ENCODE data around the gene CHST5. TPM values are rescaled to one million over a fixed set of nuclear protein-coding genes. Genes with fewer than 3 reads are reported as not detected.
"Not testable (repeated sequence)": the region's sequence is repeated elsewhere in the genome, so short reads cannot be mapped to it uniquely, and the experiment has no call there.

Gene CHST5
- total RNA-seq, 1 donor from 2014 or later = 1.5 TPM

DNA sequence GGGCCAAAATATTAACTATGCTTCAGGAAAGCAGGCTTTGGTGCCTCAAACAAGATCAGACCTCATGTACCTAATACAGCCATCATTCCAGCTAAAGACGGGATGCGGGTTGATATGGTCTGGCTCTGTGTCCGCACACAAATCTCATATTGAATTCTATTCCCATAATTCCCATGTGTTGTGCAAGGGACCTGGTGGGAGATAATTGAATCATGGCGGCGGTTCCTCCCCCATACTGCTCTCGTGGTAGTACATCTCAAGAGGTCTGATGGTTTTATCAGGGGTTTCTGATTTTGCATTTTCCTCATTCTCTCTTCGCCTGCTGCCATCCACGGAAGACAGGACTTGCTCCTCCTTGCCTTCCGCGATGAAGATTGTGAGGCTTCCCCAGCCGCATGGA is 21.6 kb downstream of the CHST5 start:
- H3K4me3 Mint-ChIP-seq = peak overlapping the region; percentile 86
- H3K4me1 Mint-ChIP-seq = peaks cover 19% of the 10 kb centered on the region
- H3K36me3 Mint-ChIP-seq (ENCODE audit: low read depth) = no peaks in the 10 kb centered on the region
- H3K27me3 Mint-ChIP-seq (ENCODE audit: low read depth) = no peaks in the 10 kb centered on the region
- no peak for DNase-seq (ENCODE audit: low read depth, low spot score)
- no peaks in the 10 kb centered on the region for H3K9me3 Mint-ChIP-seq
- TF ChIP-seq, protein P1, sequence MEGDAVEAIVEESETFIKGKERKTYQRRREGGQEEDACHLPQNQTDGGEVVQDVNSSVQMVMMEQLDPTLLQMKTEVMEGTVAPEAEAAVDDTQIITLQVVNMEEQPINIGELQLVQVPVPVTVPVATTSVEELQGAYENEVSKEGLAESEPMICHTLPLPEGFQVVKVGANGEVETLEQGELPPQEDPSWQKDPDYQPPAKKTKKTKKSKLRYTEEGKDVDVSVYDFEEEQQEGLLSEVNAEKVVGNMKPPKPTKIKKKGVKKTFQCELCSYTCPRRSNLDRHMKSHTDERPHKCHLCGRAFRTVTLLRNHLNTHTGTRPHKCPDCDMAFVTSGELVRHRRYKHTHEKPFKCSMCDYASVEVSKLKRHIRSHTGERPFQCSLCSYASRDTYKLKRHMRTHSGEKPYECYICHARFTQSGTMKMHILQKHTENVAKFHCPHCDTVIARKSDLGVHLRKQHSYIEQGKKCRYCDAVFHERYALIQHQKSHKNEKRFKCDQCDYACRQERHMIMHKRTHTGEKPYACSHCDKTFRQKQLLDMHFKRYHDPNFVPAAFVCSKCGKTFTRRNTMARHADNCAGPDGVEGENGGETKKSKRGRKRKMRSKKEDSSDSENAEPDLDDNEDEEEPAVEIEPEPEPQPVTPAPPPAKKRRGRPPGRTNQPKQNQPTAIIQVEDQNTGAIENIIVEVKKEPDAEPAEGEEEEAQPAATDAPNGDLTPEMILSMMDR (conservative IDR thresholded peaks at IDR 0.05) = no peak
- no peak overlapping the region for H3K27ac Mint-ChIP-seq (ENCODE audit: unreplicated experiment)

DNA sequence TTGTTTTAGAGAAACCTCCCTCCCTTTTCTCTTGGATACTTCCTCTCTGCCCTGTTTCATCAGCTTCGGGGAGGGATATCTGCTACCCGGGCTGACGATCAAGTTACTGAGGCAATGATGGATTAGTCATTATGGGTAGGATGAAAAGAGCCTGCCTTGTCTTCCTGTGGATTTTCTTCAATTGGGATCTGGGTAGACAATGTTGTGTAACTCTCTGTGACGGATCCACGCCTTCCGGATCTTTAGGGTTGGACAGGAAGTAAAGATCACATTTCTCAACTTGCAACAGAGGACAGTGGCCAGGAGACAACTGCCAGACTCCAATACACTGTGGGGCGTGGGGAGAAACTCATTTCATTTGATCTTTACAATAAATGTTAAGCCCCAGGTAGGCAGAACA is 29.3 kb downstream of the CHST5 start:
- no peak overlapping the region for H3K27ac Mint-ChIP-seq (ENCODE audit: unreplicated experiment)

DNA sequence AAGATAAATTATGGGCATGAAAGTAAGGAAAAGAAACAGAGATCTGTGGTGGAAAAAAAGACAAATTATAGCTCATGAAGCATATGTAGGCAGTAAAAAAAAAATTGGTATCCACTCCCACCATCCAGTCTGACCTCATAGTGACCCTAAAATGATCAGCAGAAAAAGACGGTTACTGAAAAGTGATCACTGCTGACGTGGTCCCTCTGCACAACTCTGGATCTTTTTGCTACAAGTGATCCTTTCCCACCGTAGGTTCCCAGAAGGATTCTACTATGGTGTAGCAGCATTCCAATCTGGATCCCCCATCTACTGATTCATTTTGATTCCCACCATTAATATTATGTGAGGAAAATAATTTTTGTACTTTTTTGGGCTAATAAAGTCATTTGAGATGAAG is 29.8 kb downstream of the CHST5 start:
- no peak overlapping the region for H3K27ac Mint-ChIP-seq (ENCODE audit: unreplicated experiment)
- H3K27me3 Mint-ChIP-seq (ENCODE audit: low read depth) = no peaks in the 10 kb centered on the region
- TF ChIP-seq, protein P1 (conservative IDR thresholded peaks at IDR 0.05) = no peak
- no peaks in the 10 kb centered on the region for H3K36me3 Mint-ChIP-seq (ENCODE audit: low read depth)
- H3K9me3 Mint-ChIP-seq = no peaks in the 10 kb centered on the region
- no peak for DNase-seq (ENCODE audit: low read depth, low spot score)
- H3K4me3 Mint-ChIP-seq = no peak overlapping the region
- peaks cover 6% of the 10 kb centered on the region for H3K4me1 Mint-ChIP-seq

More for the DNA sequence above, 29.3 kb downstream of the CHST5 start:
- H3K4me3 Mint-ChIP-seq = no peak overlapping the region
- no peaks in the 10 kb centered on the region for H3K36me3 Mint-ChIP-seq (ENCODE audit: low read depth)
- peaks cover 6% of the 10 kb centered on the region for H3K4me1 Mint-ChIP-seq
- no peak for DNase-seq (ENCODE audit: low read depth, low spot score)
- no peaks in the 10 kb centered on the region for H3K9me3 Mint-ChIP-seq
- TF ChIP-seq, protein P1 (conservative IDR thresholded peaks at IDR 0.05) = no peak
- no peaks in the 10 kb centered on the region for H3K27me3 Mint-ChIP-seq (ENCODE audit: low read depth)

DNA sequence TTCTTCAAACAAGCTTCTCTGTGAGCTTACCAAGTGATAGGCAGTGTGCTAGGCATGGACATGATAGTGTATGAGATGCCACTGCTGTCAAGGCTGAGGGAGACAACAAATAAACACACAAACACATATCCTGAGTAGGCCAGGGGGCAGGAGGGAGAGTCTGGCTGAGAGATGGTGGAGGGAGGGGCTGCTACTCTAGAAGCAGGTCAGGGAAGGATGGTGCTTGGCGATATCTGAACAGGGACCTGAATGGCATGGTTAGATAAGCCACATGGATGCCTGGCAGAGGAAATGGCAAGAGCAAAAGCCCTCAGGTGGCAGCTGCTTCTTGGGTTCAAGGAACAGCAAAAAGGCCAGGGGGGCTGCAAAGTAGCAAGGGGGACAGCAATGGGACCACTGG is 32.1 kb downstream of the CHST5 start:
- no peaks in the 10 kb centered on the region for H3K27me3 Mint-ChIP-seq (ENCODE audit: low read depth)
- H3K27ac Mint-ChIP-seq (ENCODE audit: unreplicated experiment) = no peak overlapping the region
- H3K4me3 Mint-ChIP-seq = no peak overlapping the region
- peaks cover 6% of the 10 kb centered on the region for H3K4me1 Mint-ChIP-seq
- no peaks in the 10 kb centered on the region for H3K36me3 Mint-ChIP-seq (ENCODE audit: low read depth)
- no peak for DNase-seq (ENCODE audit: low read depth, low spot score)
- TF ChIP-seq, protein P1 (conservative IDR thresholded peaks at IDR 0.05) = no peak
- no peaks in the 10 kb centered on the region for H3K9me3 Mint-ChIP-seq

DNA sequence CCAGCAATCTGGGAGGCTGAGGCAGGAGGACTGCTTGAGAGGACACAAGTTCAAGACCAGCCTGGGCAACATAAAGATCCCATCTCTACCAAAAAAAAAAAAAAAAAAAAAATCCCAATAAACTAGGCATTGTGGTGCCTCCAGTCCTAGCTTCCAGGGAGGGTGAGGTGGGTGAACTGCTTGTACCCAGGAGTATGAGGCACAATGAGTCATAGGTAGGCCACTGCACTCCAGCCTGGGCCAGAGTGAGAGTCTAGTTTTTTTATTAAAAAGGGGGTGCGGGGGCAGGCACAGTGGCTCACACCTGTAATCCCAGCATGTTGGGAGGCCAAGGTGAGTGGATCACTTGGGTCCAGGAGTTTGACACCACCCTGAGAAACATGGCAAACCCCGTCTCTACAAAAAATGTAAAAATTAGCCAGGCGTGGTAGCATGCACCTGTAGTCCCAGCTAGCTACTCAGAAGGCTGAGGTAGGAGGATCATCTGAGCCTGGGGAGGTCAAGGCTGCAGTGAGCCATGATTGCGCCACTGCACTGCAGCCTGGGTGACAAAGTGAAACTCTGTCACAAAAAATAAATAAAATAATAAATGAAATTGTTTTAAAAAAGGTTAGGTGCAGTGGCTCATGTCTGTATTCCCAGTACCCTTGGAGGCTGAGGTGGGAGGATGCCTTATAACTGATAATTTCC is 32.8 kb downstream of the CHST5 start:
- H3K9me3 Mint-ChIP-seq = no peaks in the 10 kb centered on the region
- H3K36me3 Mint-ChIP-seq (ENCODE audit: low read depth) = no peaks in the 10 kb centered on the region
- DNase-seq (ENCODE audit: low read depth, low spot score) = no peak
- TF ChIP-seq, protein P1 (conservative IDR thresholded peaks at IDR 0.05) = no peak
- no peak overlapping the region for H3K4me3 Mint-ChIP-seq
- no peaks in the 10 kb centered on the region for H3K27me3 Mint-ChIP-seq (ENCODE audit: low read depth)
- no peak overlapping the region for H3K27ac Mint-ChIP-seq (ENCODE audit: unreplicated experiment)
- peaks cover 6% of the 10 kb centered on the region for H3K4me1 Mint-ChIP-seq

DNA sequence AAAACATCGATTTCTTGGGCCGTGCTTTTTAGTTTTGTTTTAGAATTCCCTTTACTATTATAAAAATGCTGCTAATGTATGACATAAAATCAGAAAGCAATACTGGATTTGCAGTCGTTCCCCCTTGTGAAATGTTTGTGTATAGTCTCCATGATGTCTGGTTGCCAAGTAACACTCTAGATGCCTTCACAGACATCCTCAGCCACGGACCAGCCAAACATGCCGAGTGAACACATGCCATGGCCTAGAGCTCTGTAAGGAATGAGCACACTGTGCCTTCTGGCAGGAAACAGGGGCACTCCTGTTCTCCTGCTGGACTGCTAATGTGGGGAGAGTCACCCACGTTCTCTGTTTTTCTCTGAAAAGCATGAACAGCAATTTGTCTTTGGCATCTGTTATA is 34.1 kb downstream of the CHST5 start:
- DNase-seq (ENCODE audit: low read depth, low spot score); H3K27ac Mint-ChIP-seq (ENCODE audit: unreplicated experiment); H3K9me3 Mint-ChIP-seq; H3K4me1 Mint-ChIP-seq; H3K36me3 Mint-ChIP-seq (ENCODE audit: low read depth); H3K4me3 Mint-ChIP-seq; H3K27me3 Mint-ChIP-seq (ENCODE audit: low read depth): not testable (repeated sequence)

All from neural crest cell (in vitro differentiated cells).